ENCODE results near the gene D2HGDH.

The D2HGDH gene

GRCh38 chr2:241797441-241798080, 63.1 kb downstream of the D2HGDH start:
- H3K4ac ChIP-seq (ENCODE audit: low read depth in 1 of 2, low read length in 2 of 2): no peak overlapping the region
- no peak overlapping the region for H2BK15ac ChIP-seq (ENCODE audit: low read depth, poor library complexity, severe bottlenecking)
- no peaks in the 10 kb centered on the region for H3K36me3 ChIP-seq (ENCODE audit: control insufficient read depth in 1 of 2, insufficient read depth in 2 of 2, low read depth in 1 of 2, low read length in 2 of 2)
- no peak overlapping the region for H4K8ac ChIP-seq (ENCODE audit: low read length)
- WGBS: 86% methylated on average over 19 of the region's 19 CpGs
- no peak overlapping the region for H2AFZ ChIP-seq (ENCODE audit: low read depth, low read length)
- no peaks in the 10 kb centered on the region for H3K79me1 ChIP-seq (replicated peaks; ENCODE audit: low read length, poor library complexity, severe bottlenecking)
- H3K4me1 ChIP-seq (ENCODE audit: control insufficient read depth, insufficient read depth, low read depth, low read length): peaks cover 4% of the 10 kb centered on the region
- DNase-seq: no peak
- no peak overlapping the region for H2BK120ac ChIP-seq (ENCODE audit: low read depth, low read length)
- H3K4me2 ChIP-seq (ENCODE audit: low read length, poor library complexity, severe bottlenecking): no peak overlapping the region
- no peak overlapping the region for H3K23ac ChIP-seq (ENCODE audit: low read length in 2 of 2)
- H2AK5ac ChIP-seq (ENCODE audit: low read length, severe bottlenecking): no peak overlapping the region
- H4K91ac ChIP-seq (ENCODE audit: low read length): no peak overlapping the region
- H2BK5ac ChIP-seq (ENCODE audit: low read depth, low read length, poor library complexity, severe bottlenecking): no peak overlapping the region
- no peaks in the 10 kb centered on the region for H3K9me3 ChIP-seq (ENCODE audit: control insufficient read depth, low read length)
- H3K4me3 ChIP-seq (ENCODE audit: insufficient read depth in 1 of 2, low read depth in 1 of 2, low read length in 2 of 2): no peak overlapping the region
- no peak overlapping the region for H3K9ac ChIP-seq (ENCODE audit: low read length)
- no peak overlapping the region for H3K18ac ChIP-seq (ENCODE audit: low read depth in 1 of 2, low read length in 2 of 2)
- peaks cover 13 to 61% of the 10 kb centered on the region in 2 experiments for H3K27me3 ChIP-seq (ENCODE audit: control insufficient read depth in 1 of 2, insufficient read depth in 1 of 2, low read length in 2 of 2)
- no peak overlapping the region for H2BK12ac ChIP-seq (ENCODE audit: low read length in 2 of 2)
- H3K14ac ChIP-seq (ENCODE audit: low read length in 2 of 2): peak overlapping the region in 1 of 2 experiments; percentile 66
- no peak overlapping the region for H3K27ac ChIP-seq (ENCODE audit: low read length, poor library complexity, severe bottlenecking)

GRCh38 chr2:241798081-241798630, 63.7 kb downstream of the D2HGDH start:
- H2AK5ac ChIP-seq (ENCODE audit: low read length, severe bottlenecking): no peak overlapping the region
- no peak overlapping the region for H2BK12ac ChIP-seq (ENCODE audit: low read length in 2 of 2)
- 82% methylated on average over 9 of the region's 14 CpGs for WGBS
- H3K36me3 ChIP-seq (ENCODE audit: control insufficient read depth in 1 of 2, insufficient read depth in 2 of 2, low read depth in 1 of 2, low read length in 2 of 2): no peaks in the 10 kb centered on the region
- peaks cover 4% of the 10 kb centered on the region for H3K4me1 ChIP-seq (ENCODE audit: control insufficient read depth, insufficient read depth, low read depth, low read length)
- H4K91ac ChIP-seq (ENCODE audit: low read length): no peak overlapping the region
- no peaks in the 10 kb centered on the region for H3K9me3 ChIP-seq (ENCODE audit: control insufficient read depth, low read length)
- no peaks in the 10 kb centered on the region for H3K79me1 ChIP-seq (replicated peaks; ENCODE audit: low read length, poor library complexity, severe bottlenecking)
- no peak overlapping the region for H3K9ac ChIP-seq (ENCODE audit: low read length)
- no peak overlapping the region for H3K4me2 ChIP-seq (ENCODE audit: low read length, poor library complexity, severe bottlenecking)
- DNase-seq: no peak
- no peak overlapping the region for H3K4me3 ChIP-seq (ENCODE audit: insufficient read depth in 1 of 2, low read depth in 1 of 2, low read length in 2 of 2)
- H3K18ac ChIP-seq (ENCODE audit: low read depth in 1 of 2, low read length in 2 of 2): no peak overlapping the region
- no peak overlapping the region for H3K4ac ChIP-seq (ENCODE audit: low read depth in 1 of 2, low read length in 2 of 2)
- no peak overlapping the region for H2BK120ac ChIP-seq (ENCODE audit: low read depth, low read length)
- peaks cover 13 to 67% of the 10 kb centered on the region in 2 experiments for H3K27me3 ChIP-seq (ENCODE audit: control insufficient read depth in 1 of 2, insufficient read depth in 1 of 2, low read length in 2 of 2)
- no peak overlapping the region for H2AFZ ChIP-seq (ENCODE audit: low read depth, low read length)
- no peak overlapping the region for H2BK15ac ChIP-seq (ENCODE audit: low read depth, poor library complexity, severe bottlenecking)
- no peak overlapping the region for H4K8ac ChIP-seq (ENCODE audit: low read length)
- H3K27ac ChIP-seq (ENCODE audit: low read length, poor library complexity, severe bottlenecking): no peak overlapping the region
- H3K23ac ChIP-seq (ENCODE audit: low read length in 2 of 2): no peak overlapping the region
- H2BK5ac ChIP-seq (ENCODE audit: low read depth, low read length, poor library complexity, severe bottlenecking): no peak overlapping the region
- peak overlapping the region in 1 of 2 experiments; percentile 66 for H3K14ac ChIP-seq (ENCODE audit: low read length in 2 of 2)

- Histone ChIP-seq H3K36me3 (ENCODE audit: control insufficient read depth in 1 of 2, insufficient read depth in 2 of 2, low read depth in 1 of 2, low read length in 2 of 2) (peaks cover 0 to 4% of the 10 kb centered on the region in 2 experiments), H3K27me3 (ENCODE audit: control insufficient read depth in 1 of 2, insufficient read depth in 1 of 2, low read length in 2 of 2) (peaks cover 13 to 68% of the 10 kb centered on the region in 2 experiments), H2BK15ac (ENCODE audit: low read depth, poor library complexity, severe bottlenecking) (no peak overlapping the region), H2AK5ac (ENCODE audit: low read length, severe bottlenecking) (no peak overlapping the region), H2BK12ac (ENCODE audit: low read length in 2 of 2) (no peak overlapping the region), H2BK120ac (ENCODE audit: low read depth, low read length) (no peak overlapping the region), H3K4me2 (ENCODE audit: low read length, poor library complexity, severe bottlenecking) (no peak overlapping the region), H3K27ac (ENCODE audit: low read length, poor library complexity, severe bottlenecking) (no peak overlapping the region), H3K4me1 (ENCODE audit: control insufficient read depth, insufficient read depth, low read depth, low read length) (peaks cover 7% of the 10 kb centered on the region), H2AFZ (ENCODE audit: low read depth, low read length) (no peak overlapping the region), H3K14ac (ENCODE audit: low read length in 2 of 2) (no peak overlapping the region), H3K4me3 (ENCODE audit: insufficient read depth in 1 of 2, low read depth in 1 of 2, low read length in 2 of 2) (no peak overlapping the region), H2BK5ac (ENCODE audit: low read depth, low read length, poor library complexity, severe bottlenecking) (no peak overlapping the region), H4K8ac (ENCODE audit: low read length) (no peak overlapping the region), H3K4ac (ENCODE audit: low read depth in 1 of 2, low read length in 2 of 2) (no peak overlapping the region), H3K9me3 (ENCODE audit: control insufficient read depth, low read length) (no peaks in the 10 kb centered on the region), H3K18ac (ENCODE audit: low read depth in 1 of 2, low read length in 2 of 2) (no peak overlapping the region), H3K9ac (ENCODE audit: low read length) (no peak overlapping the region), H3K79me1 (replicated peaks; ENCODE audit: low read length, poor library complexity, severe bottlenecking) (no peaks in the 10 kb centered on the region), H3K23ac (ENCODE audit: low read length in 2 of 2) (no peak overlapping the region), H4K91ac (ENCODE audit: low read length) (no peak overlapping the region)
- DNase-seq: no peak
- WGBS: 92% methylated on average over 21 of the region's 21 CpGs
Measured at GRCh38 chr2:241798631-241799521, 64.4 kb downstream of the D2HGDH start.
